ENCODE results near the gene CAMK2B. TPM values are rescaled to one million over a fixed set of nuclear protein-coding genes. Genes with fewer than 3 reads are reported as not detected.

The CAMK2B gene
- total and polyA plus RNA-seq, 2 of the 13 experiments (the other 11 are each of a cell fraction or from before 2014, with no cell fraction given), result 0.27 to 0.48 TPM

- CTCF ChIA-PET (ENCODE audit: low intra/inter-chr PET ratio, low total read pairs), result no interaction called here
- in situ Hi-C loops (cut with HindIII; ENCODE audit: extremely low pct_ligation_motif_present, low pct_unique_long_range_greater_than_20kb), result no loop called here
- TF ChIP-seq FOSL1 (CRISPR knock-in tag; IDR thresholded peaks at IDR 0.05; ENCODE audit: borderline replicate concordance) (no peak), ZC3H4 (CRISPR knock-in tag; IDR thresholded peaks at IDR 0.05; ENCODE audit: borderline replicate concordance) (no peak), MAX (IDR thresholded peaks at IDR 0.05) (no peak), PBX2 (CRISPR knock-in tag; IDR thresholded peaks at IDR 0.05) (no peak), HINFP (CRISPR knock-in tag; IDR thresholded peaks at IDR 0.05; ENCODE audit: low read depth) (no peak), THAP7 (CRISPR knock-in tag; IDR thresholded peaks at IDR 0.05) (no peak), ZNF276 (CRISPR knock-in tag; IDR thresholded peaks at IDR 0.05; ENCODE audit: low read depth) (no peak), SATB2 (CRISPR knock-in tag; IDR thresholded peaks at IDR 0.05) (no peak), E2F5 (CRISPR knock-in tag; conservative IDR thresholded peaks at IDR 0.05) (no peak), NFIB (CRISPR knock-in tag; IDR thresholded peaks at IDR 0.05; ENCODE audit: borderline replicate concordance) (no peak), CENPX (CRISPR knock-in tag; IDR thresholded peaks at IDR 0.05) (no peak)
These were observed 132.2 kb downstream of the CAMK2B start for GRCh38 chr7:44193011-44193802.

More at GRCh38 chr7:44193011-44193802, 132.2 kb downstream of the CAMK2B start:
- no peak overlapping the region for H3K27ac ChIP-seq (ENCODE audit: extremely low read length, insufficient read depth, low read length)
- H3K36me3 ChIP-seq (replicated peaks in 1 of 2; ENCODE audit: control insufficient read depth in 1 of 2, insufficient read depth in 2 of 2, low read length in 2 of 2), result no peaks in the 10 kb centered on the region
- no peaks in the 10 kb centered on the region for H4K20me1 ChIP-seq (ENCODE audit: insufficient read depth, low read length)
- H3K27me3 ChIP-seq (ENCODE audit: control insufficient read depth in 1 of 2, insufficient read depth in 2 of 2, low read length in 2 of 2), result peaks cover 0 to 9% of the 10 kb centered on the region in 2 experiments; a peak in 1 of 5 replicates
- no peak overlapping the region for H3K9ac ChIP-seq (ENCODE audit: insufficient read depth, low read depth, low read length)
- H3K4me1 ChIP-seq (ENCODE audit: insufficient read depth, low read length), result peaks cover 7% of the 10 kb centered on the region; the same call in 1 of the 2 replicates
- H3K4me2 ChIP-seq (ENCODE audit: low read depth, low read length), result no peak overlapping the region
- H2AFZ ChIP-seq (ENCODE audit: low read length), result no peak overlapping the region
- no peaks in the 10 kb centered on the region for H3K9me3 ChIP-seq (ENCODE audit: low read length)
- BruUV-seq (replicated peaks), result no TSS peak
- POLR2A ChIA-PET, result no interaction called here
- DNase-seq (ENCODE audit: low spot score) (no peak), ATAC-seq (peak; percentile 40; the same call in 2 of the 3 replicates), FAIRE-seq (no peak)
- H3K79me2 ChIP-seq (ENCODE audit: insufficient read depth, low read length), result no peaks in the 10 kb centered on the region
- H3K4me3 ChIP-seq (replicated peaks in 1 of 3; ENCODE audit: insufficient read depth in 1 of 3, low read depth in 2 of 3, low read length in 3 of 3), result no peak overlapping the region
- whole genome bisulfite sequencing (ENCODE audit: low lambda C conversion rate), result 46% methylated on average over 7 of the region's 7 CpGs
- intact Hi-C loops (cut with micrococcal nuclease; ENCODE audit: unreplicated experiment), result loop anchor here (10.0 kb wide), 1 partner anchor 58 kb away; no protein-coding TSS in a partner anchor
